Activated CD4-positive, alpha-beta T cell treated with anti-CD3 and anti-CD28 coated beads, Interleukin-2, Interleukin-6, amounts not matched to agents 100 ng/mL and 50 ng/mL, durations not matched to agents 16 hours and 8 hours (primary cell): Measurements from ENCODE around the gene ZXDC.
A peak's percentile ranks its signal among the peaks of the same experiment; 100 is the strongest.

Source experiments
- DNase-seq: peaks from one replicate; pipeline ENCODE4 v3.0.0-alpha.2; 2020

ZXDC gene

DNA sequence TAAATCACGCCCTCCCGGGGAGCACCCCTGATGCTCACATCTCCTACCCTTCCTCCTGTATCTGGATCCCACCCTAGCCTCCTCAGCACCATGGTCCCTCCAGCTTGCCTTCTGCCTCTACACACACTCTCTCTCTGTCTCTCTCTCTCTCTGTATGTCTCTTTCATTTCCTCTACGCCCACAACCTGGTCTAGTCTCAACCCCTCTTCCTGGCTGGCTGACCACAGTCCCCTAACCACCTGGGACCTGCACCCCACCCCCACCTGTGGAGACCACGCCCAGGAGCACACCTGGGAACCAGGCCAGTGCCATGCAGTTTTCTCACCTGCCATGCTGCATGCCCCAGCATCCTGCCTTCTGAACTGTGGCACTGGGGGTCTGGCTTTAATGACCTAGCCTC is 84.9 kb downstream of the ZXDC start:
- no peak for DNase-seq

DNA sequence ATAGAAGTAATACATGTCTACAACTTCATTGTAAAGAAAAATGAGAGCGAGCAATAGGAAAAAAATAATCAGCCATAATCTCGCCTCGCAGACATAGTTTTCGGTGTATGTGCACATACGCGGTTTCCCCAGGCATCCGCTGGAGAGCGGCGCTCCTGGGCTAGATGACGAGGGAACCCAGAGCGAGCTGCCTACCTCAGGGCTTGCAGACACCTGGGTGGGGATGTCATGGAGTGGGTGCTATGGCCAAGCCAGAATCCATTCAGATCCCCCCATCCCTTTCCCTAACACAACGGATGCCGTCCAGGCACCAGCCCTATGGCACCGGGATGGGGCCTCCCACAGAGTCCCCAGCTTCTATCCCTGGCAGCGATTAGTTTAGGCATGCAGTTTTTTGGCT is 85.5 kb downstream of the ZXDC start:
- no peak for DNase-seq

DNA sequence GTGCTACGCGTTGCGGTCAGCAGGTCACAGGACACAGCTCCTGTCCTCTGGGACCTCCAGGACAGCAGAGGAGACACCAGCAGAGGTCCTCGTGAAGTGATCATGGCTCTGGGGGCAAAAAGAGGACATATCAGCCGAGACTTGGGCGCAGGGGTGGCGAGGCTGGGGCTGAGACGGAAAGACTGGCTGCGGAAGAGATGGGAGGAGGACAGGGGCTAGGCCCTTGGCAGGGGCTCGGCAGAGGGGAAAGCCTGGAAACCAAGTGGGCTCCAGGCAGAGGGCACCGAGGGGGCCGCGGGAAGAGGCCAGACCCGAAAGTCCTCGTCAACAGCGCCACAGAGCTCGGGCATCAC is 85.9 kb downstream of the ZXDC start:
- DNase-seq = no peak

DNA sequence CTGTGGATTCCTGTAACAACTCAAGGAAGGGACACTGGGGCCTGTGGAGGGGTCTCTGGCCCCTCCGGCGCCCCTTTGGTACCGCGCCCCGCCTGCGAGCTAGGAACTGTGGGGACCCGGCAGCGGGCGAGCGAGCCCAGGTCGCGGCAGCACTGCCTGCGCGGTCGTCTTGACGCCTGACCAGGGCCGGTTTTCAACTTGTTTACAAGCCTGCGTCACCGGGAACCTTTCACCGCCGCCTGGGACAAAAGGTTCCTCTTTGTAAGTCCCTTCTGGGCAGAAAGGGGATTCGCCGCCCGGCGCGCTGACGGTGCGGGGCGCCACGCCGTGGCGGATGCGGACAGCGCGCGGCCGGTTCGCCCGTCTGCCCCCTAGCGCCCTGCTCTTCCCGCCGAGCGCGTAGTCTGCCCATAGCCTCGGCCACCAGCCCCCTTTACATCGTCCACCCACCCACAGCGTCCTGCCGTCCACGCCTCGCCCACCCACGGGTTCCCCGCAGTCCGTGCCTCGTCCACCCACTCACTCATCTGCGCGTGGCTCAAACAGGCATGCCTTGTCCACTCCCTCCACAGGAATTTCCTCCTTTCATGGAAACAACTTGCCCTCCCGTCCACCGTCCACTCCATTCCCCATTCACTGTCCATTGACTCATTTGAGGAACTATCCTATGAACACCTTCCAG is 86.4 kb downstream of the ZXDC start:
- DNase-seq = peak; percentile 51
